ENCODE measurements around the gene TEX2.

The TEX2 gene

GRCh38 chr17:64157669-64158180 lies 105.3 kb downstream of the TEX2 start:
- no peak for DNase-seq

DNA sequence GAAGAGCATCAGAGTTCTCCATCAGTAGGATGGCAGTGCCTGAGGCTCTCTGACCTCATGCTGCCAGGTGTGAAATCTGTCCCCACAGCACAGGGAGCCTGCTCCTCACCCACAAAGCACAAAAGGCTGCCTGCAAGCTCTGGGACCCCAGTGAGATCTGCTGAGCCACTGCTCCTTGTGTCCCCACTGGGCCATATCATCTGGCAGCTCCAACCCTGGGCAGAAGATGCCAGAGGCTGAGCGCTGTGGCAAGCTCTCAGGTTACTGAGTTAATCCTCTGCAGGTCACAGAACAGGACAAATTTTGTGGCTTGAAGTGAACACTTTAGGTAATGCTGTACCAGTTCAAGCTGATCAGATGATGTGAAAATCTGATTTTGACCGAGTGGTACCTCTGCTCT lies 106.4 kb downstream of the TEX2 start:
- DNase-seq, result no peak

GRCh38 chr17:64155751-64156544 lies 107.1 kb downstream of the TEX2 start:
- DNase-seq, result no peak

- no peak for DNase-seq
Observed at GRCh38 chr17:64155129-64155528, 107.9 kb downstream of the TEX2 start.

- no peak for DNase-seq
Observed at GRCh38 chr17:64154717-64155116, 108.3 kb downstream of the TEX2 start.

GRCh38 chr17:64154313-64154695 lies 108.8 kb downstream of the TEX2 start:
- DNase-seq, result no peak

- DNase-seq, result no peak
Observed at GRCh38 chr17:64153565-64154312, 109.3 kb downstream of the TEX2 start.

- no peak for DNase-seq
Observed at GRCh38 chr17:64152428-64153125, 110.5 kb downstream of the TEX2 start.

DNA sequence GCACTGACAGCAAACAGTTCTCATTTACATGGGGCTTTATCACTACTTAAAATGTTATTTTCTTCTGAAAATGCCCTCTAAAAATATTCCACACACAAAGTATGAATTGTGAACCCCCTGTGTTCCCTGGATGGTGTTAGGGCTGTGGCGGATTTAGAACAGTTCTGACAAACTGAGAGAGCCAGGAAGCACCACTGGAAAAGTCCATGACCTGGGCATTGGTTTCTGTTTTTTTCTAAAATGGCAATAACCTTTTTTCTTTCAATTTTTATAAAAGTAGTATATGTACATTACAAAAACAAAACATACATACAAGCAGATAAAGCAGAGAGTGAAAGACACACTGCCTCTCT lies 112.1 kb downstream of the TEX2 start:
- DNase-seq, result no peak

- DNase-seq, result no peak
Observed at GRCh38 chr17:64150237-64151015, 112.6 kb downstream of the TEX2 start.

DNA sequence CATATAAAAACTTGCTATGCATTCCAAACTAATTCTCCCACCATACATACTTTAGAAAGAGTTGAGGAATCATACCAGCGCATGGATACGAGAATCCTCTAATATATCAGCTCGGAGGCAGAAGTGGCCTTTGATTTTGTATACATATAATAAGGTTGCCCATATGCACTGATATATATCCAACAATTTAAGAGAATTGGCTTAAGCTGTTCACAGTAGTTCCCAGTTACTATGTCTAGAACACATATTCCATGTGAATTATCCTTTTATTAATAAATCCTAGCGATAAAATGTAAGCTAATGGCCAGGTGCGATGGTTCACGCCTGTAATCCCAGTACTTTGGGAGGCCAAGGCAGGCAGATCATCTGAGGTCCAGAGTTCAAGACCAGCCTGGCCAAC lies 113.9 kb downstream of the TEX2 start:
- no peak for DNase-seq

GRCh38 chr17:64148699-64149098 lies 114.4 kb downstream of the TEX2 start:
- peak; percentile 36 for DNase-seq

DNA sequence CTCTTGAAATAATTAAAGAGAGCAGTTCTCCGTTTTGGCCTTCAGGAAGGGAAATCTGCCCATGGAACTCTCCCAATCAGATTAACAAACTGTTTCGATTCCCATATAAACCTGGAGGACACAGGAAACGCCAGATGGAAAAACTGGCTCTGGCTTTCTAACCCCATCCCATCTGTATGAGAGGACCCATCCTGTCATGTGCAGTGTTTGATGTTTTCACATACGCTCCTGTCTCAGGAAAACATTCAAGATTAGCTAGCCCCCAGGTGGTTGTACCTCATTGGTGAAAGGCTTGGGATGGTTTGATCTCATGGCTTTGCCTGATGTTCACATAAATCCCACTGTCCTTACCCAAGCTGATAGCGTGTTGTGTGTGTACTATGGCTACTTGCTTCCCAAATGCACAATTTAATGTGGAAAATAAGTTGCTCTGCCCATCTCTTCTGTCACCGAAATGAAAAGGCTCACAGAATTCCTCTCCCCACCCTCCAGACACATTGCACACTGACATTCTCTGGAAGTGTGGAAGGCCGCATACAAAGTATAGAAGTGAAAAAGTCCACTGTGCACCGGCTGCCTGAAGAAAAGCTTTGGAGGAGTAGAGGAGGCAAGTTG lies 114.9 kb downstream of the TEX2 start:
- DNase-seq, result peak; percentile 25

GRCh38 chr17:64147110-64148016 lies 115.7 kb downstream of the TEX2 start:
- DNase-seq, result peak; percentile 44

GRCh38 chr17:64146418-64147109 lies 116.5 kb downstream of the TEX2 start:
- DNase-seq, result no peak

- peak; percentile 97 for DNase-seq
Observed at GRCh38 chr17:64145751-64146417, 117.2 kb downstream of the TEX2 start.

DNA sequence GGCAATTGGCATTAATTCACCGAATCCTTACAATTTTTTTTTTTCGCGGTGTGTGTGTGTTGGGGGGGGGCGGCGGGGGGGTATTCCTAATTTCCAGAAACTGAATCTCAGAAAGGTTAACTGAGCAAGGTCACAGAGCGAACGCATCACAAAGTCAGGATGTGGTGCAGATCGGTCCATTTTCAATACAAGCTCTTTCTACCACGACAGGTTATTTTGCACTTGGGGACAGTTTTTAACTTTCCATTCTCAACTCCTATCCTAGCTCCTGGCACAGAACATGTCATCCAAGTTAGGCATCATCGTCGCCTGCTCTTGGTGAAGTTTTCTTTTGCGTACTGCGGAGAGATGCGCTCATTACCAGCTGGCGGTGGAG lies 117.7 kb downstream of the TEX2 start:
- no peak for DNase-seq

DNA sequence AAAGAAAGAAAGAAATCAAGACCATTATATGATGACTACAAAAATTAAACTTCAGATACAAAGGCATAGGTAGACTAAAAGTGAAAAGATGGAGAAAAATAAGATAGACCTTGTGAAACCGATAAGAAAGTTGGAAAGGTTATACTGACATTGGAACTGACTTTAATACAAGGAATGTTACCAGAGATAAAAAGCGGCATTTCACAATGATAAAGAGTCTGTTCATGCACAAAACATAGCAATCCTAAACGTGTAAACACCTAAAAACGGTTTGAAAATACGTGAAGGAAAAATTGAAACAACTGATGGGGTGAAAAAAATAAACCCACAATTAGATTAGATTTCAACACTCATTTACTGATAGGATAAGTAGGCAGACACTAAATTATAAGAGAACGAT lies 123.5 kb downstream of the TEX2 start:
- no peak for DNase-seq

DNA sequence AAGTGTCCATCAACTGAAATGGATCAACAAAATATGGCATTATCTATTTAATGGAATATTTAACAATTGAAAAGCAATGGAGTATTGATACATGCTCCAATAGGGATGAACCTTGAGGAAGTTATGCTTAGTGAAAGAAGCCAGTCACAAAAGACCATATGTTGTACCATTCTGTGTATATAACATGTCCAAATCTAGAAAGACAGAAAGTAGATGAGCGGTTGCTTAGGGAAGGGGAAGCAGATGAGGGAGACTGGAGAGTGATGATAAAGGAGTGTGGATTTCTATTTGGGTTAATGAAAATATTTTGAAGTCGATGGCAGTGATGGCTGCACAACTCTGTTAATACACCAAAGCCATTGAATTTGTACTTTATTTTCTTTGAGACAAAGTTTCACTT lies 124.6 kb downstream of the TEX2 start:
- DNase-seq, result no peak

DNA sequence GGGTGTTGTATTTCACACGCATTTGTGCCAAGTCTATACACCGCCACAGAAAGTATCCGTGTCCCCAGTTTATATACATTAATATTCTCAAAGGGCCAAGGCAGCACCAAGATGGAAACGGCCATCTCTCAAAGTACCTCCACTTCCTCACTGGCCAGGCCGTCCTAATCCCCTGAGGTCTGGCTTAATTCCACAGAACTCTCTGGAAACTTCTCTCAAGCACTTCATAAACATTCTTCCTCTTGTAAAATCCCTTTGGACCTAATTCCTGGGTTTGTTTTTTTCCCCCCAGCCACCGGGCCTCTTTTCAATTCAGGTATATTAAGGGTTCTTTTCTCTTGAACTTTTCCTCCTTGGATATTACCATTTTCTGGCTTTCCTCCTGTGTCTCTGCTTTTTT lies 128.1 kb downstream of the TEX2 start:
- no peak for DNase-seq
